ENCODE data around the gene PDZD8. TPM values are rescaled to one million over a fixed set of nuclear protein-coding genes. Genes with fewer than 3 reads are reported as not detected.

Gene PDZD8
- total RNA-seq, 1 donor from 2014 or later, result 21.0 TPM

DNA sequence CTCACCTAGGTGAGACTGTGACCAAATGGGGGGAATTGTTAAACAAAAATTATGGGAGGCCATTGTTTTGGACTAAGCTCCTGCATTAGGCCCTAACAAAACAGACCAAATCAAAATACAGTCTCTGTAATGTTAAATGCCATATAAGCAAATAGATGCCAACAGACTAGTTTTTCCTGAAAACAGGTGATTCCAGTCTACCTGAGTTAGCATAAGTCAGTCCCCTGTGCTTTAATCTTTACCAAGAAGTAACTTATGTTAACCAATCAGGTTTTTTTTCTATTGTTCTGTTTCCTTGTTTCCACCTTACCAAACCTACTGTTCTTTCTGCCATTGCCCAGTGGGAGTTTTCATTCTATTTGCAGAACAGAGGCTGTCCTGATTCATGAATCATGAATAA is 48.0 kb downstream of the PDZD8 start:
- Histone ChIP-seq H3K4me3 (no peak overlapping the region), H3K27ac (no peak overlapping the region), H3K9me3 (no peaks in the 10 kb centered on the region), H3K27me3 (no peaks in the 10 kb centered on the region), H3K36me3 (no peaks in the 10 kb centered on the region), H3K4me1 (no peaks in the 10 kb centered on the region)
- no peak for DNase-seq (ENCODE audit: low spot score in 2 of 2)
- TF ChIP-seq, protein P1, sequence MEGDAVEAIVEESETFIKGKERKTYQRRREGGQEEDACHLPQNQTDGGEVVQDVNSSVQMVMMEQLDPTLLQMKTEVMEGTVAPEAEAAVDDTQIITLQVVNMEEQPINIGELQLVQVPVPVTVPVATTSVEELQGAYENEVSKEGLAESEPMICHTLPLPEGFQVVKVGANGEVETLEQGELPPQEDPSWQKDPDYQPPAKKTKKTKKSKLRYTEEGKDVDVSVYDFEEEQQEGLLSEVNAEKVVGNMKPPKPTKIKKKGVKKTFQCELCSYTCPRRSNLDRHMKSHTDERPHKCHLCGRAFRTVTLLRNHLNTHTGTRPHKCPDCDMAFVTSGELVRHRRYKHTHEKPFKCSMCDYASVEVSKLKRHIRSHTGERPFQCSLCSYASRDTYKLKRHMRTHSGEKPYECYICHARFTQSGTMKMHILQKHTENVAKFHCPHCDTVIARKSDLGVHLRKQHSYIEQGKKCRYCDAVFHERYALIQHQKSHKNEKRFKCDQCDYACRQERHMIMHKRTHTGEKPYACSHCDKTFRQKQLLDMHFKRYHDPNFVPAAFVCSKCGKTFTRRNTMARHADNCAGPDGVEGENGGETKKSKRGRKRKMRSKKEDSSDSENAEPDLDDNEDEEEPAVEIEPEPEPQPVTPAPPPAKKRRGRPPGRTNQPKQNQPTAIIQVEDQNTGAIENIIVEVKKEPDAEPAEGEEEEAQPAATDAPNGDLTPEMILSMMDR (IDR thresholded peaks at IDR 0.05), result no peak
- intact Hi-C loops (cut with DNase I), result no loop called here

DNA sequence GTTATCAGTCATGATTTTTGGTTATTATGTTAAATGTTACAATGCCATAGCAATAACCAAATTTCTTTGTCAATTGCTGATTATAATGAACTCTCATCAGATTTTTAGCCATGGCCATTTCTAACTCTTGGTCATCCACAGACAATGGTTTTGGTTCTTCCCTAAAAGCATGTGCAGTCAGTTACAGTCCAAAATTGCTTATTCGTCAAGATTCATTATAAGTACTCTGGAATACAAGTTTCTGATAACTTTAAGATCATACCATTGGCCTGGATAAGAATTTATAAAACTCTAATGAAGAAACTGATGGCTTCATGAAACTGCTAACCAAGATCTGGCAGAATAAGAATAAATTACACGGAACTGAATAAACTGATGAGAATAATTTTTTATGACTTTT is 50.9 kb downstream of the PDZD8 start:
- H3K4me3 ChIP-seq, result no peak overlapping the region
- H3K9me3 ChIP-seq, result no peaks in the 10 kb centered on the region
- H3K4me1 ChIP-seq, result no peaks in the 10 kb centered on the region
- no peak for DNase-seq (ENCODE audit: low spot score in 2 of 2)
- H3K27ac ChIP-seq, result no peak overlapping the region
- no peaks in the 10 kb centered on the region for H3K27me3 ChIP-seq
- TF ChIP-seq, protein P1 (IDR thresholded peaks at IDR 0.05), result no peak
- H3K36me3 ChIP-seq, result no peaks in the 10 kb centered on the region
- intact Hi-C loops (cut with DNase I), result no loop called here

- no peak overlapping the region for H3K27ac ChIP-seq
- H3K9me3 ChIP-seq, result no peaks in the 10 kb centered on the region
- no peaks in the 10 kb centered on the region for H3K36me3 ChIP-seq
- no peak overlapping the region for H3K4me3 ChIP-seq
- no peak for DNase-seq (ENCODE audit: low spot score in 2 of 2)
- TF ChIP-seq, protein P1 (IDR thresholded peaks at IDR 0.05), result no peak
- H3K27me3 ChIP-seq, result no peaks in the 10 kb centered on the region
- intact Hi-C loops (cut with DNase I), result no loop called here
- H3K4me1 ChIP-seq, result no peaks in the 10 kb centered on the region
These were observed 53.0 kb downstream of the PDZD8 start for GRCh38 chr10:117322260-117322659.

DNA sequence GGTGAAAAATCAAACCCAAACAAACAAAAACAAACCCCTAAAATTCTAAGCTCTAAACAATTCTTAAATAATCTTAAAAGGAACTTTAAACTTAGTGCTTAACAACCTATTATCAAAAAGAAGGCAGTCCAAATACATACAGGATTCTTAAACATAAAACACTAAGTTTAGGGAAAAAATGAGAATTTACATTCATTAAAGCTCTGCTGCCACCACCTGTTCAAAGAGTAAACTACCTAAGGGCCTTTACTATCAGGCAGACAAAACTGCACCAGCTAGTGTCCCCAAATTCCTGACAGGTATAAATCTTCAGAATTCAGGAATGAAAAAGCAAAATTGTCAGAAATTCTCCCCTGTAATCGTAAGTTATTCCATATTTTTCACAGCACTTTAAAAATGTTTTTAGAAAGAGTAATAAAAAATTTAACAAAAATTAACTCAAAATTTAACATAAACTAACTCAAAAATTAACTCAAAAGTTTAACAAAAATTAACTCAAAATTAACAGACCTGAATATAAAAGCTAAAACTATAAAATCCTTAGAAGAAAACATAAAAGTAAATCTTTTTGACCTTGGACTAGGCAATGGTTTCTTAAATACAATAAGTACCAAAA is 55.1 kb downstream of the PDZD8 start:
- intact Hi-C loops (cut with DNase I), result loop anchor here (2.0 kb wide), 1 partner anchor 103 kb away; no protein-coding TSS in a partner anchor
- Histone ChIP-seq H3K4me3 (no peak overlapping the region), H3K36me3 (no peaks in the 10 kb centered on the region), H3K27me3 (no peaks in the 10 kb centered on the region), H3K4me1 (no peaks in the 10 kb centered on the region), H3K27ac (no peak overlapping the region), H3K9me3 (no peaks in the 10 kb centered on the region)
- TF ChIP-seq, protein P1 (IDR thresholded peaks at IDR 0.05), result peak in 2 of 3 experiments; percentile 31 to 42
- DNase-seq (ENCODE audit: low spot score in 2 of 2), result no peak

DNA sequence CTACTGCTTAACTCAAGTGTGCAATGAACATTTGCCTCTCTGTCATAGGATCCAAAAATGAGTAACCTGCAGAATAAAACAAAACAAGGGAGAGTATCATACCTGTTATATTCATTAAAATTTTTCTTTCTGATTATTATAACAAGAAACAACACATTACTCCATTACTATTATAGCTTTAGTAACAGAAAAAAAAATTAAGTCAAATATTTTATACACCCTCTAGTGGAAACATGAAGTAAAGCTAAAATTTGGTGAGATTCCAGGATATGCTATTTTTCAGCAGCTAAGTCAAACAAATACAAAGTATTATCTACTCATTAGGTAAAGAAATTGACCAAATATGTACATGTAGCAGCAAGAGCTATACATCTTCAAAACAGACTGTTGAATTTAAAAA is 56.3 kb downstream of the PDZD8 start:
- TF ChIP-seq, protein P1 (IDR thresholded peaks at IDR 0.05), result peak in 2 of 3 experiments; percentile 12 to 29
- Histone ChIP-seq H3K27me3 (no peaks in the 10 kb centered on the region), H3K36me3 (no peaks in the 10 kb centered on the region), H3K4me1 (no peaks in the 10 kb centered on the region), H3K27ac (no peak overlapping the region), H3K4me3 (no peak overlapping the region), H3K9me3 (no peaks in the 10 kb centered on the region)
- DNase-seq (ENCODE audit: low spot score in 2 of 2), result no peak
- intact Hi-C loops (cut with DNase I), result no loop called here

- TF ChIP-seq, protein P1 (IDR thresholded peaks at IDR 0.05), result no peak
These were observed 58.5 kb downstream of the PDZD8 start for GRCh38 chr10:117316701-117317100.

More at GRCh38 chr10:117316701-117317100, 58.5 kb downstream of the PDZD8 start:
- intact Hi-C loops (cut with DNase I), result no loop called here
- H3K9me3 ChIP-seq, result no peaks in the 10 kb centered on the region
- H3K4me3 ChIP-seq, result no peak overlapping the region
- H3K27ac ChIP-seq, result no peak overlapping the region
- no peaks in the 10 kb centered on the region for H3K4me1 ChIP-seq
- H3K36me3 ChIP-seq, result no peaks in the 10 kb centered on the region
- DNase-seq (ENCODE audit: low spot score in 2 of 2), result no peak
- H3K27me3 ChIP-seq, result no peaks in the 10 kb centered on the region

Data from ascending aorta (tissue), 2 donors.